ENCODE data around the gene TIMM44.

- TF ChIP-seq POLR2A (IDR thresholded peaks at IDR 0.05): no peak
- TF ChIP-seq, protein P1, sequence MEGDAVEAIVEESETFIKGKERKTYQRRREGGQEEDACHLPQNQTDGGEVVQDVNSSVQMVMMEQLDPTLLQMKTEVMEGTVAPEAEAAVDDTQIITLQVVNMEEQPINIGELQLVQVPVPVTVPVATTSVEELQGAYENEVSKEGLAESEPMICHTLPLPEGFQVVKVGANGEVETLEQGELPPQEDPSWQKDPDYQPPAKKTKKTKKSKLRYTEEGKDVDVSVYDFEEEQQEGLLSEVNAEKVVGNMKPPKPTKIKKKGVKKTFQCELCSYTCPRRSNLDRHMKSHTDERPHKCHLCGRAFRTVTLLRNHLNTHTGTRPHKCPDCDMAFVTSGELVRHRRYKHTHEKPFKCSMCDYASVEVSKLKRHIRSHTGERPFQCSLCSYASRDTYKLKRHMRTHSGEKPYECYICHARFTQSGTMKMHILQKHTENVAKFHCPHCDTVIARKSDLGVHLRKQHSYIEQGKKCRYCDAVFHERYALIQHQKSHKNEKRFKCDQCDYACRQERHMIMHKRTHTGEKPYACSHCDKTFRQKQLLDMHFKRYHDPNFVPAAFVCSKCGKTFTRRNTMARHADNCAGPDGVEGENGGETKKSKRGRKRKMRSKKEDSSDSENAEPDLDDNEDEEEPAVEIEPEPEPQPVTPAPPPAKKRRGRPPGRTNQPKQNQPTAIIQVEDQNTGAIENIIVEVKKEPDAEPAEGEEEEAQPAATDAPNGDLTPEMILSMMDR (IDR thresholded peaks at IDR 0.05 in 8 of 11, conservative IDR thresholded peaks at IDR 0.05 in 3 of 11): no peak
Measured at GRCh38 chr19:7912144-7912696, 31.2 kb downstream of the TIMM44 start.
